GM21423 (cell line): ENCODE measurements around the gene THYN1.
"Not testable (repeated sequence)": the region's sequence is repeated elsewhere in the genome, so short reads cannot be mapped to it uniquely, and the experiment has no call there.

Experiments used
- ATAC-seq: cut with Tn5 transposase; IDR thresholded peaks from one replicate; pipeline ENCODE4 v1.9.1; 2021; ENCODE audit warnings: mild to moderate bottlenecking, moderate library complexity; ENCODE audit not compliant: unreplicated experiment

THYN1 gene

DNA sequence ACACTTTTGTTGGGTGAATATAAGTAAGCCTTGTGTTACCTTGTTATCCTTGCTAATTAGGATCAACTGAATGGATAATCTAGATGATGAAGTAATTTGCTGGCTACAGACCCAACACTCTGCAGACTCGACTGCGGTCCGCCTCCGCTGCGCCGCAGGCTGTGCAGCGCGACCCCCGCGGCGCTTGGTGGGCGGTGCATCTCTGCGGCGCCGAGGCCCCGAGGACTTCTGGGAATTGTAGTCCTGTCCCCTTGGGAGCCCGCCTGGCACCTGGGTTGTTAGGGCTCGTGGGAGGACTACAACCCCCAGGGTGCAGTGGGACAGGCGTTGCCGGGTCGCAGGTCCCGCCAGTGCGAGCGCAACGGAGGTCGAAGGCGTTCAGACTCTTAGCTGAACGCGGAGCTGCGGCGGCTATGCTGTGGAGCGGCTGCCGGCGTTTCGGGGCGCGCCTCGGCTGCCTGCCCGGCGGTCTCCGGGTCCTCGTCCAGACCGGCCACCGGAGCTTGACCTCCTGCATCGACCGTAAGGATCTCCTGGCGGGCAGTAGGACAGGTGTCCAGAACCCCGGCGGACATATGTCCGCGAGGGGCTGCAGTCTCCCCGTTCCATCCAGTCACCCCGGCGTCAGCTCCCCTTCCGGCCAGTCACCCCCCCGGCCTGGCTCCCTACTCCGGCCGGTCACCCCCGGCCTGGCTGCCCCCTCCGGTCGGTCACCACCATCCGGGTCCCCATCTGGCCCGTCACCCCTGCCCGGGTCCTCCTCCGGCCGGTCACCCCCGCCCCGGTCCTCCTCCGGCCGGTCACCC is at the start of gene THYN1, which contains the start of gene ACAD8:
Gene THYN1, minus strand, starts transcription at position 165 of the 806 bp plus-strand sequence. CDS start 470 bp downstream, outside the sequence.
Gene ACAD8, plus strand, starts transcription at position 381 of the 806 bp plus-strand sequence. Its CDS starts 33 bp downstream, at position 414.
- ATAC-seq = peak; percentile 99

DNA sequence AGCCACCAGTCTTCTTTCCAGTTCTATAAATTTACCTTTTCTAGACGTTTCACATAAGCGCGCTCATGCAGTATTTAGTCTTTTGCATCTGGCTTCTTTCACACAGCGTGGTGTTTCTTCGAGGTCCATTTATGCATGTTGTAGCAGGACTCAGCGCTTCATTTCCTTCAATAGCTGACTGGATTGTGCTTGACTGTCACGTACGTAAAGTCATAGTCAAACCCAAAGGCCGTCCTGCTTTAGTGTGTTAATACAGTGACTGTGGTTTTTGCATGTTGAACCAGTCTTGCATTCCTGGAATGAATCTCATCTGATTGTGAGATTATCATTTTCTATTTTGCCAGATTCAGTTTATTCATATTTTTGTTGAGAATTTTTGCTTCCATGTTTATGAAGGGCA is 41.5 kb upstream of the THYN1 start:
- no peak for ATAC-seq

DNA sequence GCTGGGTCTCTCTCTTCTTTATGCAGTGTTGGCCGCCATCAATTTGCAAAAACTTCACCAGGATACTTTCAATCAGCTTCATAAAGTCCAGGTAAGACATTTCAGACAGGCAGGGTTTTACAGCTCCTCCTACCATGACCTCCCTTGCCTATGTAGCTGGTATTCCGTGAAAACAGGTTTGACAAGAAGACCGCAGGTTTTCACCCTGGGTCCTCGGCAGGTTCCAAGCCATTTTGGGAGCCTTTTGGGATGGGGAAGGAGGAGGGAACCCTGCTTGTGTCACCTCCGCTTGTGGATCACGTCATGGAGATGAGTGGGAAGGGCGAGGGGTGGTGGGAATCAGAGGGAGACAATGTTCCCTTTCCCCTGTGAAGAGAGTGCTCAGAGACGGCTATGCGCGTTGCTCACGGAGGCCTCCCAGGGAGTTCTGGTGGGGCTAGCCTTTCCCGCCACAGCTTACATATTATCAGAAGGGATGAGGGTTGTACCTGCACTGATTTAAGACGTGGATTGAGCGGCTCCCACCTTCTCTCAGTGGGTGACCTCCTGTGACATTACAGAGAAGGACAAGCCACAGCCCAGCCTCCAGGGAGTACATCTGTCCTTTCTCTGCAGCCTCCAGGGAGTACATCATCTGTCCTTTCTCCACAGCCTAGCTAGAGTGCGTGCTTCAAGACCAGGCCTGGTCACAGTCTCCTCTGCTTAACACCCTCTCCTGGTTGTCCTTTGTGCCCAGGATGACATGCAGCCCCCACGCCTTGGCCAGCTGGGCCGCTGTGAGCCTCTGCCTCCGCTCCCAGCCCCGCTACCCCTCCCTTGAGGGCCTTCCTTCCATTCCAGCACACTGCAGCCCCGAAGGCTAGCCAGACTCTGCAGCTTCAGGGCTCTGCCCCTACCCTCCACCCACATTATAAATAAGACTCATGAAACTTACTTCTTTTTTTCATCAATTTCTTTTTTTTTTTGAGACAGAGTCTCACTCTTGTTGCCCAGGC is 40.3 kb upstream of the THYN1 start:
- ATAC-seq = no peak

DNA sequence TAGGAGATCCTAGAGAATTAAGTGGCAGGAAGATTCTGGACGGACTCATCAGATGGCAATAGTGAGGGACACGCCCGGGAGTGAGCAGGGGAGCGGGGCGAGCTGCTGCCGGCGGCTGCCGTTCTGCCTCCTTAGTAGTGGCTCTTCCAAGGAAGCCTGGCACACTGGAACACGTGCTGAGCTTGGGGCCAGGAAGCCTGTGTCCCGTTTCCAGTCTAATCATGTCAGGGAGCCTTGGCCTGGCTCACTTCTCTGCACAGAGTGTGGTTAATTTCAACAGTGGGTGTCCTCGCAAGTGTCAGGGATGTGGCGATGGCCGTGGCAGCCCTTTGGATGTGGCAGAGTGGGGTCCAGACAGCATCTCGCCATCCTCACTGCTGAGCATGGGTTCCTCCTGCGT is 39.5 kb upstream of the THYN1 start:
- ATAC-seq = no peak

DNA sequence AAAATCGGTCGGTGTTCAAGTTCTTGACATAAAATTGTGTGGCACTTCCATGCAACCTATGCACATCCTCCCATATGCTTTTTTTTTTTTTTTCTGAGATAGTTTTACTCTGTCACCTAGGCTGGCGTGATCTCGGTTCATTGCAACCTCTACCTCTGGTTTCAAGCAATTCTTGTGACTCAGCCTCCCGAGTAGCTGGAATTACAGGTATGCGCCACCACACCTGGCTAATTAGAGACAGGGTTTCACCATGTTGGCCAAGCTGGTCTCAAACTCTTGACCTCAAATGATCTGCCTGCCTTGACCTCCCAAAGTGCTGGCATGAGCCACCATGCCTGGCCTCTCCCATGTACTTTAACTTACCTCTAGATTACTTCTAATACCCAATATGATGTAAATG is 38.0 kb upstream of the THYN1 start:
- ATAC-seq = no peak

DNA sequence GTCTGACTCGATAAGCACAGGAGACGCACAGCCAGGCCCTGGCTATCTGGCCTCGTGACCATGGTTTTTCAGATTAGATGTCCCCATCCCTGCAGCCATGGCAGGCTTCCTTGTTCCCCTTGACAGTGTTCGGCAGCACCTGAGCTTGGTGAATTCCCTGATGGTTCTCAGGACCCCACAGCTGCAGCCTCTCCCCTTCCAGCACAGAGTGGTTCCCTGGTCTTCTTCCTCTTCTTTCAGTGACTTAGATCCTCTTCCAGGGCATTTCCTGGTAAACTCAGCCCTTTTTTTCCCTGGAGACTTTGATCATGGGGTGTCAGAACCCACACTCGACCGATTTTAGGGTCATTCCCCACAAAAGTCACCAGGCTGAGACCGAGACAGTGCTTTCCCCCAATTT is 37.5 kb upstream of the THYN1 start:
- ATAC-seq = no peak

DNA sequence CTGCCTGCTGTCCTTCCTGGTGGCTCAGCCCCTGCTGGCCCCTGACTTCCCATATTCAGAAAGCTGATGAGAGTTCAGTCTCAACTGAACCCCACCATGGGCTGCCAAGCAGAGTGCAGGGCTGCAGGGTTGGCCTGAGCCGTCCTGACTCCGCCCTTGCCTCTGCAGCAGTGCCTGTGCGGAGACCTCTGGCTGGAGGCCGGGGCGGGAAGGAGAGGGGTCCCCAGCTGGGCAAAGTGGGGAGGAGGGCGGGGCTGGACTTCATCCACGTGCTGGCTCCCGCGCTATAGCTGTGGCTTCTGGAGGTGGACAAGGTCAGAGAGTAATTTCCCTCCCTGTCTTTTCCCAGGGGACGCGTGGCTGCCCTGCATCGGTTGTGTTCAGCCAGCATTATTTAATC is 36.6 kb upstream of the THYN1 start:
- ATAC-seq = no peak

DNA sequence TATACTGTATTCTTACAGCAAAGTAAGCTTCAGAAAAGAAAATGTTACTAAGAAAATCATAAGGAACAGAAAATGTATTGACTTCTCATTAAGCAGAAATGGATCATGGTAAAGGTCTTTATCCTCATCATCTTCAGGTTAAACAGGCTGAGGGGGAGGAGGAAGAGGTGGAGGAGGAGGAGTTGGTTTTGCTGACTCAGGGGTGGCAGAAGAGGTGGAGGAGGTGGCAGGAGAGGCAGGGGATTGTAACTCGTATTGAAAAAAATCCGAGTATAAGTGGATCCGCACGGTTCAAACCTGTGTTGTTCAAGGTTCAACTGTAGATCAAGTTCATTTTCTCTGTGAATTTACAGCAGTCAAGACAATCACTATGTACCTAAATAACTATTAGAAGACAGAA is 36.0 kb upstream of the THYN1 start:
- no peak for ATAC-seq

DNA sequence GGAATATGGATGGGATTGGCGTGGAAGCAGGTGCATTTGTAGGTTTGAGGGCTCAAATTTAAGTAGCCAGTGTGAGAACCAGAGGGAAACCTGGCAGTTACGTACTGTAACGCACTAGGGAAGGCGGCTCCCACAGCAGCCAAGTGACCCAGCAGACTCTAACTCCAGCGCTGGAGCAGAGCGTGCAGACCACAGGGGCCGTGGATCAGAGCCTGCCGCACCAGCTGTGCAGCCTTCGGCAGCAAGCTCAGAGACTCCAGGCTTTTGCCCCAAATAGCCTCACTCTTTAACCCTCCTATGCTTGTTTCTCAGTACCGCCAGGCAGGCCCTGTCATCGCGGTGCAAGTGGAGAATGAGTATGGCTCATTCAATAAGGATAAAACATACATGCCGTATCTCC is 35.3 kb upstream of the THYN1 start:
- ATAC-seq = no peak

DNA sequence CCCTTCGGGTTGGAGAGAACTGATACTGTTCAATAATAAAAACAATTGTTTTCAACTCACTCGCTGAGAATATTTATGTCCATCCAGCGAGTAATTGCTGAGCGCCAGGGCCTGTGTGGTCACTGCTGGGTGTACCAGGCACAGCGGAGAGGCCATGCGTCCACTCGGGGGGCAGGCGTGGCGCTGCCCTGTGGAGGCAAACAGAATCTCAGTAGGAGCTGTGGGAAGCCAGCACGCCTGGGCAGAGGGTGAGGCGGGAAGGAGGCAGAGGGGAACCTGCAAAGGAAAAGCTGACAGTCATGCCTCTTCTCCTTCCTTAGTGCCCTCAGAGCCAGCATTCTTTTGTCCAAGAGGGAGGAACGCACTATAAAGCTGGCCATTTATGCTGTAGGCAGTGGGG is 34.4 kb upstream of the THYN1 start:
- no peak for ATAC-seq

DNA sequence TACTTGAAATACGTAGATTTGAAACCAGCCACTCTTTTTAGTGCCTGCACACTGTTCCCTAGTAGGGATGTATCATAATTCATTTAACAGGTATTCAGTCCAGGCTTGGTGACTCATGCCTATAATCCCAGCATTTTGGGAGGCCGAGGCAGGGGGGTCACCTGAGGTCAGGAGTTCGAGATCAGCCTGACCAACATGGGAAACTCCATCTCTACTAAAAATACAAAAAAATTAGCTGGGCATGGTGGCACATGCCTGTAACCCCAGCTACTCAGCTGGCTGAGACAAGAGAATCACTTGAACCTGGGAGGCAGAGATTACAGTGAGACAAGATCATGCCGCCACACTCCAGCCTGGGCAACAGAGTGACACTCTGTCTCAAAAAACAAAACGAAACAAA is 31.2 kb upstream of the THYN1 start:
- ATAC-seq = not testable (repeated sequence)

DNA sequence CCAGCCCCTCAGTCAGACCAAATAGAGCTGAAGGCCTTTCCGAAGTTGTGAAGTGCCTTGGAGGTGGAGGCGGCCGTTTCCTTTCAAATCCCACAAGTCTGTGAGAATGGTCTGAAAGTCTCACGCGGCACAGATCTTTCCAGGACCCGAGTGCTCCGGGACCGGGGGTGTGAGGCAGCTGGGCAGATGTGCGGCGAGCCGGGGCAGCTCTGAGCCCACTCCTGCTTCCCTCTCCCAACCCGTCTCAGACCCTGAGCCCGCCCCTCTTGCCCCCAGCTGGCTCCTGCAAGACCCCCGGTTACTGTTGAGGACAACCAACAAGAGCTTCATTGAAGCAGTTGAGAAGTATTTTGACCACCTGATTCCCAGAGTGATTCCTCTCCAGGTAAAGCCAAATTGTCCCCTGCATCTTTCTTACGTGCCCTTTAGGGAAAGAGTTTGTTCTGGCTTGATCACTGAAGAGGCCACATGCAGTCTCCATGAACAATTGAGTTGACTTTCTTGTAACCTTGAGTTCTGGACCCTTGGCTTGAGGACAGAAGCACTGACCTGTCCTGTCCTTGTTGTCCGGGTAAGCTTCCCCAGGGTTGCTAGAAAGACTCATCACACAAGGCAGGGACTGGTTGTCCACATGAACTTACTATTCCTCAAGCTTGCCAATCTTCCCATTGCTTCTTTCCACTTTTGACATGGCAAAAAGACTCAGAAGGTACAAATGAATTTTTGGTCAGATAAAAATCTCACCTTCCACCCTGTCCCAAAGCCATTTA is 30.5 kb upstream of the THYN1 start:
- ATAC-seq = no peak

DNA sequence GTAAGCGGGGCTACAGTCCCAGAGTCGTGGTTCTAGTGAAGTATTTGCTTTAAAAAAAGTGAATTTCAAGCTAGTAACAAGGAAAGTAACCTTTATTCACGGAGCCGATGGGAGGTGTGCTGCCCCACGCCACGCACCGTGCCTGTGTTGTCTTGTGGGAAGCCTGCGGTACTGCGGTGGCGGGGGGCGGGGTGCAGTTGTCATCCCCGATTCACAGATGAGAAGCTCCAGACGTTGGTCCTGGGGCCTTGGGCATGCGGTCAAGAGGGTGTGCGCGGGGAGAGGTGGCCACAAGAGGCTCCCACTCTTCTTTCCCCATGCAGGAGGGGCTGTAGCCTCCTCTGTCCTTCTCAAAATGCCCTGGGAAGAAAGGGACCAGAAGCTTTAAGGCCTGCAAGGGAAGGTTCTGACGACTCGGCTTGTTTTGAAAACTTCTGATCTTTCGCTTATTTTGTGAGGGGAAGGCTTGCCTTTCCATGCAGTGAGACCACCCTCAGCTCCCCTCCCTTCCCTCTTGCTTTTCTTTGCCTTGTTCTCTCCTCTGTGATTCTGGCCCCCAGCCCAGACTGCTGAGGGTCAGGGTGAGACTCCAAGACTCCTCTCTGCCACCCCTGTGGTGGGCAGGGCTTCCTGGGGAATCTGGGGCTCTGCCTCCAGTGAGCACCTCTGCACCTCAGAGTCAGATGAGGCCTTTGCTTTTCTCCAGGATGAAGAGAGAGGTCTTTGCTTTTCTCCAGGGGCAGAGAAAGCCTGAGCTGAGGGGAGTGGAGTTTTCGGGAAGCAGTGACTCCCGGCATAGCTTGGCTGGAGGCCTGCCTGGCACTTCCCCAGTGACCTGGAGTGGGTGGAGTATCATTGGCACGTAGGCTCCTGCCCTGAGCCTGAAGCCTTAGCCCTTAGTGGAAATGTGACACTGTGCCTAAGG is 29.2 kb upstream of the THYN1 start:
- no peak for ATAC-seq

DNA sequence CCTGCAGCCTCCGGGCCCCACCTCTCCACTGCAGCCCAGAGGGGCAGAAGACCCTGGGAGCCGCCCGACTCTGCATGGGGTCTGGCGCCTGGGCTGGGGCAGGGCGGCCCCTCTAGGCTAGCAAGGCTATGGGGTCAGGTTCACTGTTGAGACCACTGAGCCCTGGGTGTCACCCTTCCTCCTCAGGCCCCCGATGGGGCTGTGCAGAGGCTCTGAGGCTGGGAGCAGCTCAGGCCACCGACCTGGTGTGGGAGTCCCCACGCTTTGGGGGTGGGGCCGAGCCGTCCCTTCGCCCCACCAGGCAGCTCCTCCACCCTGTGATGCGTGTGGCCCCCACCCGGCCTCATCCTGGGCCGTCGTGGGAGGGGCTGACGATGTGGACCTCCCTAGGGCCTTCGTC is 28.5 kb upstream of the THYN1 start:
- not testable (repeated sequence) for ATAC-seq

DNA sequence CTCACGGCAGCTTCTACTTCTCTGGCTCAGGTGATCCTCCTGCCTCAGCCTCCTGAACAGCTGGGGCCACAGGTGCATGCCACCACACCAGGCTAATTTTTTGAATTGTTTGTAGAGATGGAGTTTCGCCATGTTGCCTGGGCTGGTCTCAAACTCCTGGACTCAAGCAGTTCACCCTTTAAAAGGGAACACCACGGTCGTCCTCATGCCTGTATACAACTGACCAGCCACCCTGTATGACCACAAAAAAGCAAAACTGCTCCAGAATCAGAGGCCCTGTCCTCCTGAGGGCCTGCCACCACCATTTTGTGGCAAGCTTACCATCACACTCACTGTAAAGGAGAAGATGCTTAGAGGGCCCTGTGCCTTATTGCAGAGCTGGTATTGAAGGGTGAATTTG is 25.2 kb upstream of the THYN1 start:
- no peak for ATAC-seq

DNA sequence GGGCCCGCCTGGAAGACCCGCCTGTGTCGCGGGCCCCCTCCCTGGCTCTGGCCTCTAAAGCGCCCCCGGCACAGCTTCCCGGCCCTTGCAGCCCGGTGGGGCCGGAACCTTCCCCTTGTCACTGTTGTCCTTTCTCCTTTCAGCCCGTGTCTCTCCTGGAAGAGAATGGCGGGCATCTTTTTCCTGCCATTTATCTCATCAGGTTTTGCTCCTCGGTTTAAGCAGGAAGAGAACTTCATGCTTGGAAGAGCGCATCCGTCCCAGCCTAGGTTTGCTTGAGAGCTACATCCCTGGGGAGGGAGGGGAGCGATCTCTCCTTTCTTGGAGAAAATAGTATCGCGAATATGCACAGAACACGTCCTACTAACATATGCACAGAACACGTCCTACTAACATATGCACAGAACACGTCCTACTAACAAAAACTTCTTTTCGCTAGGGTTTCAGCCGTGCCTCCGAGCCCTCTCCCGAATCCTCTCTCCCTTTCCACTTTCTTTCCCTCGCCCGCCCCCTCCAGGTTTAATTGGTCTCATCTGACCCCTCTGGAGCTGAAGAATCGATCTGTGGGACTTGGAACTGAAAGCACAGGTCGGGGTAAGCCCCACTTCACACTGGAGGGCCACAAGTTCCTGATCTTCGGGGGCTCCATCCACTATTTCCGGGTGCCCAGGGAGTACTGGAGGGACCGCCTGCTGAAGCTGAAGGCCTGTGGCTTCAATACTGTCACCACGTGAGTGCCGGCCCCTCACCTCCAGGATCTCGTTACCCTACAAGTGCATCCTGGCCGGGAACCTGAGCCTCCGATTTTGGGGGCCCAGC is 24.2 kb upstream of the THYN1 start:
- ATAC-seq = no peak

DNA sequence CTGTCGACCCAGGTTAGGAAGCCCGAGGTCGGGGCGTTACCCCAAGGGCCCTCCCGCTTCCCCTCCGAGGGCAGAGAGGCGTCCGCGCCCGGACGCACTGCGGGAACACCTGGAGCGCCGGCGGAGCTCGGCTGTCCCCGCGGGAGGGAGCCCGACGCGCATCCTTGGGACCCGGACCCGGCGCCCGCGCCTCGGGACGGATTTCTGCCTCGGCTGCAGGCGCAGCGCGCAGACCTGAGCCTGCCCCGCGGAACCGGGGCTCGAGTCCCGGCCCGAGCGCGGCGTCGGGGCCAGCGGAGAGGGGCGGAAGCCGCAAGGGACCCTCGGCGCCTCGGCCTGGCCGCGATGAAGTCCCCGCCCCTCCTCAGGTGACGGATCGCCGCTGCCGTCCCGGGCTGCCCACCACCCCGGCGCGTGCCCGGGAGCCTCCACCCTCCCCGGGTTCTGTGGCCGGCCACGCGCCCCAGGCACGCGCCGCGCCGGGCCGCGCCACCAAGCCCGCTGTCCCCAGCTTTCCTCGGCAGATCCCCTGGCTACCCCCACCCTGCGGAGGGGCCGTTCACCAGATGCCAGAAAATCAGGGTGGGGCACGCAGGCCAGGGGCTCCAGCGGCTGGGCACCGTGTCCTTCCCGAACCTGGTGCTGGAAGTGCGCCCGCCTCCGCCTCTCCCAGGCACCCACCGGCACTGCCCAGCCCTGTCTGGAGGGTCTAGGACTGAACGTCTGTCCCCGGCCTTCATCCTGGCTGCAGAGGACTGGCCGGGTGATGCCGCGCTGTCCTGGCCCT is 23.4 kb upstream of the THYN1 start:
- ATAC-seq = peak; percentile 25
